ENCODE measurements around the gene LRRK1.

The LRRK1 gene

DNA sequence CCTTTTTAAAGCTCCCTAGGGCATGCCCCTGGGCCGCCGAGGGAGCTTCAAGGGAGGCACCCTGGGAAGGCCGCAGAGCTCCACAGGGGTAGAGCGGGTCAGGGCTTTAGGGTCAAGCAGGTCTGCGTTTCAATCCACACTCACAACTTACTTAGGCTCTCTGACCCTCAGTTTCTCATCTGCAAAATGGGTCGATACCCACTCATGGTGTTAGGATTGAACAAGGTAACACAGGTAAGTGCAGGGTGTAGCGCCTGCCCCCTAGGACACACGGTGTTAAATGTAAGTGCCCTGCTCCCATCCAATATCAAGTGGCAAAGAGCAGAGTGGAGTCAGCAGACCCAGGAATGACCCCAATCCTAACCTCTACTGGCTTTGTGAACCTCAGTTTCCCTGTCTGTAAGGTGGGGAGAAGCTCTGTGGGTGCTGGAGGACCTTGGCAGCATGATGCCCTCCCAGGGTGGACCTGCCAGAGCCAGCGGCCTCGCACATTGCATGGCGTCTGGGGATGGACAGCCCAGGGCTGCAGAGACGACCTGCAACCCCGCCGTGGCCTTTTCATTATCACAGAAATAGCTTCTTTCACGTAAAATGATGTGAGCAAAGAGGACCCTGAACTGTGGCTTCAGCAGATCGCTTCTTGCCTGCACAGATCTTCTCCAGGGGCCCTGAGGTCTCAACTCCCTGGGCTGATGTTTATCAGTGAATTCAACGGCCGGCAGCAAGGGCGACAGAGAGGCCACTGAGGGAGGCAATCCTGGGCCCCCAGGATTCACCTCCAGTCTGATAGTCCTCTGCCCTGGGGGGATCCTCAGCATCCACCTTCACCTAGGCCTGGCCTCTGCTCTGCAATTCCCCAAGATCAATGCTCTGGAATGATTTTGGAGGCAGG is 194.2 kb downstream of the LRRK1 start:
- DNase-seq (ENCODE audit: low read depth, low spot score) = no peak

- no peak for DNase-seq (ENCODE audit: low read depth, low spot score)
Observed at GRCh38 chr15:101114166-101114565, 195.0 kb downstream of the LRRK1 start.

DNA sequence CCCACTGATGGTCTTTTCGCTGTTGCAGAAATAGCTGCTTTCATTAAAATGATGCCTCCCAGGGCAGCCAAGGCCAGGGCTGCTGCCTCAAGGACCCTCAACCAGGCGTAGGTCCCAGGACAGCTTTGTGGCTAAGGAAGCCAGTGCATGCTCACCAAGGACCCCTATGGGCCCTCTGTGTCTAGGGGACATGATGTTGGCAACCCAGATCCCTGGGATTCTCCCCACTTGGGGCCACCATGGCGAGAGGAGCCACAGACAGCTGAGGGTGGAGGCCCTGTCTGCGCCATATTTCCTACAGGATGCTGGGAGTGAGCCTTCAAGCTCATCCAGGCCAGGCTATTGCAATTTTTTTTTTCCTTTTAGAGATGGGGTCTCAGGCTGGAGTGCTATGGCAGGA is 195.5 kb downstream of the LRRK1 start:
- no peak for DNase-seq (ENCODE audit: low read depth, low spot score)

GRCh38 chr15:101115393-101115785 is 196.2 kb downstream of the LRRK1 start:
- DNase-seq (ENCODE audit: low read depth, low spot score) = no peak

- peak; percentile 79 for DNase-seq (ENCODE audit: low read depth, low spot score)
Observed at GRCh38 chr15:101115786-101116680, 196.9 kb downstream of the LRRK1 start.

- no peak for DNase-seq (ENCODE audit: low read depth, low spot score)
Observed at GRCh38 chr15:101116681-101116976, 197.5 kb downstream of the LRRK1 start.

DNA sequence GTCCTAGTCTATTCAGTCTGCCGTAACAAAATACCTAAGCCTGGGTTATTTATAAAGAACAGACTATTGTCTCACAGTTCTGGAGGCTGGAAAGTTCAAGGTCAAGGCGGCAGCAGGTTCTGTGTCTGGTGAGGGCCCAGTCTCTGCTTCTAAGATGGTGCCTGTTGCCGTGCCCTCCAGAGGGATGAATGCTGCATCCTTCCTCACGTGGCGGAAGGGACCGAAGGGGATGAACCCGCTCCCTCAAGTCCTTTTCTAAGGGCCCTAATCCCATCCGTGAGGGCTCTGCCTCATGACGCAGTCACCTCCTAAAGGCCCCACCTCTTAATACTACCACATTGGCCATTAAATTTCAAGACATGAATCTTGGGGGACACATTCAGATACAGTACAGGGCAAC is 199.0 kb downstream of the LRRK1 start:
- no peak for DNase-seq (ENCODE audit: low read depth, low spot score)

GRCh38 chr15:101118615-101119014 is 199.5 kb downstream of the LRRK1 start:
- no peak for DNase-seq (ENCODE audit: low read depth, low spot score)

GRCh38 chr15:101119181-101119580 is 200.0 kb downstream of the LRRK1 start:
- no peak for DNase-seq (ENCODE audit: low read depth, low spot score)

Measured in smooth muscle cell of the brain vasculature (primary cell).